ENCODE results near the gene GRIN2D.

GRIN2D gene

GRCh38 chr19:48393559-48394330, at the start of gene GRIN2D:
Gene GRIN2D, plus strand, starts transcription at chr19:48393668. Its CDS starts 4,725 bp downstream, at chr19:48398393.
- TF ChIP-seq CTCF (IDR thresholded peaks at IDR 0.05; ENCODE audit: low read depth, low read length, missing control alignments): no peak

GRCh38 chr19:48344892-48345291, 48.6 kb upstream of the GRIN2D start:
- DNase-seq (ENCODE audit: low read depth): no peak
- no peak for TF ChIP-seq CTCF (IDR thresholded peaks at IDR 0.05; ENCODE audit: low read depth, low read length, missing control alignments)

More at GRCh38 chr19:48393559-48394330, at the start of gene GRIN2D:
- H3K4me3 ChIP-seq (ENCODE audit: low read depth, low read length): no peak within 1 kb of the TSS
- DNase-seq (ENCODE audit: low read depth): no peak

GRCh38 chr19:48346191-48346590, 47.3 kb upstream of the GRIN2D start:
- no peak overlapping the region for H3K4me3 ChIP-seq (ENCODE audit: low read depth, low read length)
- no peak for TF ChIP-seq CTCF (IDR thresholded peaks at IDR 0.05; ENCODE audit: low read depth, low read length, missing control alignments)
- no peak for DNase-seq (ENCODE audit: low read depth)

More at GRCh38 chr19:48344892-48345291, 48.6 kb upstream of the GRIN2D start:
- H3K4me3 ChIP-seq (ENCODE audit: low read depth, low read length): no peak overlapping the region

- DNase-seq (ENCODE audit: low read depth): no peak
Observed at GRCh38 chr19:48348045-48348444, 45.4 kb upstream of the GRIN2D start.

GRCh38 chr19:48348737-48349136, 44.7 kb upstream of the GRIN2D start:
- TF ChIP-seq CTCF (IDR thresholded peaks at IDR 0.05; ENCODE audit: low read depth, low read length, missing control alignments): no peak
- H3K4me3 ChIP-seq (ENCODE audit: low read depth, low read length): no peak overlapping the region
- DNase-seq (ENCODE audit: low read depth): no peak

More at GRCh38 chr19:48348045-48348444, 45.4 kb upstream of the GRIN2D start:
- H3K4me3 ChIP-seq (ENCODE audit: low read depth, low read length): no peak overlapping the region
- TF ChIP-seq CTCF (IDR thresholded peaks at IDR 0.05; ENCODE audit: low read depth, low read length, missing control alignments): no peak

GRCh38 chr19:48350856-48351255, 42.6 kb upstream of the GRIN2D start:
- no peak for DNase-seq (ENCODE audit: low read depth)
- H3K4me3 ChIP-seq (ENCODE audit: low read depth, low read length): no peak overlapping the region
- no peak for TF ChIP-seq CTCF (IDR thresholded peaks at IDR 0.05; ENCODE audit: low read depth, low read length, missing control alignments)

GRCh38 chr19:48351341-48351752, 42.1 kb upstream of the GRIN2D start:
- TF ChIP-seq CTCF (IDR thresholded peaks at IDR 0.05; ENCODE audit: low read depth, low read length, missing control alignments): peak; percentile 93
- no peak for DNase-seq (ENCODE audit: low read depth)
- no peak overlapping the region for H3K4me3 ChIP-seq (ENCODE audit: low read depth, low read length)

All from GM12864 (cell line).